COLO668 (cell line): ENCODE data around the gene IRAG1.
A peak's percentile ranks its signal among the peaks of the same experiment; 100 is the strongest.

ENCODE experiments used
- DNase-seq: peaks from one replicate; lab custom pipeline; 2025; ENCODE audit not compliant: unreplicated experiment; lab: John Stamatoyannopoulos, UW

Gene IRAG1, protein sequence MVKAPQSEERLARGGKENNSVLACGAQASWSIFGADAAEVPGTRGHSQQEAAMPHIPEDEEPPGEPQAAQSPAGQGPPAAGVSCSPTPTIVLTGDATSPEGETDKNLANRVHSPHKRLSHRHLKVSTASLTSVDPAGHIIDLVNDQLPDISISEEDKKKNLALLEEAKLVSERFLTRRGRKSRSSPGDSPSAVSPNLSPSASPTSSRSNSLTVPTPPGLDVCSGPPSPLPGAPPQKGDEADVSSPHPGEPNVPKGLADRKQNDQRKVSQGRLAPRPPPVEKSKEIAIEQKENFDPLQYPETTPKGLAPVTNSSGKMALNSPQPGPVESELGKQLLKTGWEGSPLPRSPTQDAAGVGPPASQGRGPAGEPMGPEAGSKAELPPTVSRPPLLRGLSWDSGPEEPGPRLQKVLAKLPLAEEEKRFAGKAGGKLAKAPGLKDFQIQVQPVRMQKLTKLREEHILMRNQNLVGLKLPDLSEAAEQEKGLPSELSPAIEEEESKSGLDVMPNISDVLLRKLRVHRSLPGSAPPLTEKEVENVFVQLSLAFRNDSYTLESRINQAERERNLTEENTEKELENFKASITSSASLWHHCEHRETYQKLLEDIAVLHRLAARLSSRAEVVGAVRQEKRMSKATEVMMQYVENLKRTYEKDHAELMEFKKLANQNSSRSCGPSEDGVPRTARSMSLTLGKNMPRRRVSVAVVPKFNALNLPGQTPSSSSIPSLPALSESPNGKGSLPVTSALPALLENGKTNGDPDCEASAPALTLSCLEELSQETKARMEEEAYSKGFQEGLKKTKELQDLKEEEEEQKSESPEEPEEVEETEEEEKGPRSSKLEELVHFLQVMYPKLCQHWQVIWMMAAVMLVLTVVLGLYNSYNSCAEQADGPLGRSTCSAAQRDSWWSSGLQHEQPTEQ

GRCh38 chr11:10693509-10694081, at the start of gene IRAG1:
TSS of gene IRAG1 (minus strand) at chr11:10693755. CDS start at chr11:10693602, 153 bp downstream.
- no peak for DNase-seq

GRCh38 chr11:10742460-10743208, 49.1 kb upstream of the IRAG1 start:
- DNase-seq: no peak

DNA sequence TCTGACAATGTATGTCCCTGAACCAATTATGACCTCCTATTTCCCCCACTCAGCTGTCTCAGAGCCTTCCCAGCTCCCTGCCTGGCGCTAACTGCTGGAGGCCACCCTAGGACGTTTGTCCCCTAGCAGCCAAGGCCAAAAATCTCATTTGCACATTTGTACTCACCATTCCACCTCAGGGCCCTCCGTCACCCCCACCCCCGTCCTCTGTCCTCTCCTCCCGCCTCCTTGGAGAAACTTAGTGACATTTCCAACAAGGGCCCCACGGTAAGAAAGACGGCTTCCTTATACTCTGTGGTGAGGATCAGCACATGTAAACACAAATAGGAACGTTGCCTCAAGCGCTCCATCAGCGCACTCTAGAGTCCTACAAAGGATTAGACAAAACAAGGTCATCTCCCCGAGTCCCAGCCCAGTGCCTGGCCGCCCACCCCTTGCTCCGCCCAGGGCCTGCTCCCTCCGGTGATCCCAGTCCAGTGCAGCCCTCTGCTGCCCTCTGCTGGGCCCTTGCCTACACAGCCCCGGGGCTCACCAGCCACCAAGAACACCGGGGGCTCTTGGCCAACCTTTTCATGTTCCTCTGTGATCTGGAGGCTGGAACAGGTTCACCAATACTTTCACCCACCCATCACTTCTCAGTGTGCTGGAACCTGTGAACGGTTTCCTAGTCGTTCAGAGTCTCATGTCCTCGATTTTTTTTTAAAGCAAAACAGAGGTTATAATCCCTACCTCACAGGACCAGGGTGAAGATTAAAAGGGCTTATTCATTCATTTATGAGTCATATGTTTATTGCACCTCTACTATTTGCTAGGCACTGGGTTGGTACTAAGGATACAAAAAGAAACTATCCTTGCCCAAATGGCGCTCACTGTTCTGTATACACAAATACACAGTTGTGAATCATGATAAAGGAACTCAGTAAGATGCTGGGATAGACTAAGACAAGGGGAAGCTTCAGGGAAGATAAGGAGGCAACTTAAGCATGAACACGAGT, 42.2 kb upstream of the IRAG1 start:
- peak; percentile 79 for DNase-seq

DNA sequence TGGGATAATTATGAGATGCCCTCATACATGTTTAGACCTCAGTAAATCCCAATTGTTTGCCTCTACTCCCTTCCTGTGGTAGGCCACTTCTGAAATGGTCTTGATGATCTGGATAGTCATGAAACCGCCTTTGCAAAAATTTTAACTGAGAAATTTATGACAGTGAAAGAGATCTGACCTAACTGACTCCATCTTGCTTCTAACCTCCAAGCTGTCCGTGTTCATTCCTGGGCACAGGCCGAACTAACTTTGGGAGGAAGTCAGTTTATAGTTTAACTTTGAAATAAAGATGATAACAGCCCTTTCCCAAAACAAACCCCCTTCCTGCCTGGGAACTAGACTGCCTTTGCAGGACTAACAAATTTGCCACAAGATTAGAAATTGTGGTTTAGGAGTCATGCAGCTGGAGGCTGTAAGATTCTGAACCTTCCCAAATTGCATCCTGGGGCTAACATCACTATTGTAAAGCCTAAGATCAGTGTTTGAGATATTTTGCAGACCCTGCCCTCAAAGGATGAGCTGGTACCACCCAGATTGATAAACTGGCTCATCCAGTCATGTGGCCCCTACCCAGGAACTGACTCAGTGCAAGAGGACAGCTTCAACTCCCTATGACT, 37.6 kb upstream of the IRAG1 start:
- DNase-seq: no peak

DNA sequence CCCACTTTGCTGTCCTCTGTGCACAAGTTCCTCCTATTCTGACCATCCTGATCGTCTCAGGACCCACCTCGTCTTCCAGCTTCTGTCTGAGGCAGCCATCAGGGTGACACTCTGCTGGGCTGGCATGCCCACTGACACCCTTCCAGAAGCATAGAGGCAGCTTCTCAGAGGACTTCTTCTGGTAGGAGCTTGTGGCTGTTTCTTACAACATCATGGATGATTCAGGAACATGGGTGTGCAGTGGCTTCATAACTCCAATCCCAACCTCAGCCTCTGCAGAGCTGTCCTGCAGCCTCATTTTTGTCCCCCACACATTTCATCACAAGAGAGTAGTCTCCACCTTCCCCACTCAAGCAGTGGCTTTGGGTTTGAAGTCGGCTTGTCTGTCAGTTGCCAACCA, 36.6 kb upstream of the IRAG1 start:
- DNase-seq: no peak

DNA sequence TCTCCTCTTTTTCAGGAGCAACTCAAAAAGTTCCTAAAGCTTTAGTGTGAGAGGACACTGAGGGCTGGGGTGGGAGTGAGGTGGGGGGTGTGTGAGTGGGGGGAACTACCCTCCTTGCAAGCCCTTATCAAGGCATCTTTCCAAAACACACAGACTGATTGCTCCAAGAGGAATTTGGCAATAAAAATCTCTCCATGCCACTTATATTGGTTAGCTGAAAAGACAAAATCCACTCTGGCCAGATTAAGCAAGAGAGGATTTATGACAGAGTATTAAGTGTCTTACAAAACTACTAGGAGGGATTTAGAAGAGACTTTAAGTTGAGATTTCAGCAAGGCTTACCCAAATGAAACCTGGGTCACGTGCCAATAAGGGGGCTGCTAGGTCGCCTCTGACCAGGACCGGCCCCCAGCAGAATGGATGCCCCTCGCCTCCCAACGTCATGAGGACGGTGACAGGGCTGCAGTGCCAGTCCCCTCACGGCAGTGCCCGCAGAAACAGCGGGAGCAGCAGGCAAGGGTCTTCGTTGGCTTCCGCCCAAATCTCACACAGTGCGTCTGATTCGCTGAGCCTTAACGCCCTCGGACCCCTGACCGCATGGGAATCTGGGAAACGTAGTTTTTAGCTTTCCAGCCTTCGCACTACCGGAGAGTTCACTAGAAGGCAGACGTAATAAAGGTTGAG, 35.4 kb upstream of the IRAG1 start:
- no peak for DNase-seq

GRCh38 chr11:10728154-10728553, 34.6 kb upstream of the IRAG1 start:
- no peak for DNase-seq

- no peak for DNase-seq
Measured at GRCh38 chr11:10727146-10727851, 33.7 kb upstream of the IRAG1 start.

GRCh38 chr11:10725907-10726253, 32.3 kb upstream of the IRAG1 start:
- no peak for DNase-seq

DNA sequence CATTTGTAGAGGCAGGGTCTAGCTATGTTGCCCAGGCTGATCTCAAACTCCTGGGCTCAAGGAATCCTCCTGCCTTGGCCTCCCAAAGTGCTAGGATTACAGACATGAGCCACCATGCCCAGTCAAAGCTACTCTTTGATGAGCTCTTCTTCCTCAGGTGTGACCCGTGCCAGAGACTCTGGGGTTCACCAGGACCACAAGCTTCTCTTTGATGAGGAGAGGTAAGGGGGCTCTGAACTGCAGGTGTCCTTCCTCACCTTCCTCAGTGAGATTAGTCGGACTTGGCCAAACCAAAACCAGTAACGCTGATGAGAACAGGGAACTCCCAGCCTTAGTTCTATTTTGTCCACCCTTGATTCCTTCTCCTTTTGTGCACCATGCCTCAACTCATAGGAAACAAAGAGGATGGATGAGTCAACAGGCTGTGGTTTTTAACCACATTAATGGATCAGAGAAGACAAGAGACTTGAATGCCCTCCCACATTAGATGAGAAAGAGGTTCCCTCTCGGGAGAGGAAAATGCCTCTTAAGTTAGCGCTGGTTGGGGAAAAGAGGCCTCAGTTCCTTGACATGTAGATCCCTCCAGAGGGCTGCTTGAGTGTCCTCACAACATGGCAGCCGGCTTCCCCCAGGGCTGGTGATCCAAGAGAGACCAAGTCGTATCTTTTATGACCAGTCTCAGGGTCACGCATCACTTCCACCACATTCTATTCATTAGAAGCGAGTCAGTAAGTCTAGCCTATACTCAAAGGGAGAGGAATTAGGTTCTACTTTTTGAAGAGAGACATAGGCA, 31.8 kb upstream of the IRAG1 start:
- no peak for DNase-seq

DNA sequence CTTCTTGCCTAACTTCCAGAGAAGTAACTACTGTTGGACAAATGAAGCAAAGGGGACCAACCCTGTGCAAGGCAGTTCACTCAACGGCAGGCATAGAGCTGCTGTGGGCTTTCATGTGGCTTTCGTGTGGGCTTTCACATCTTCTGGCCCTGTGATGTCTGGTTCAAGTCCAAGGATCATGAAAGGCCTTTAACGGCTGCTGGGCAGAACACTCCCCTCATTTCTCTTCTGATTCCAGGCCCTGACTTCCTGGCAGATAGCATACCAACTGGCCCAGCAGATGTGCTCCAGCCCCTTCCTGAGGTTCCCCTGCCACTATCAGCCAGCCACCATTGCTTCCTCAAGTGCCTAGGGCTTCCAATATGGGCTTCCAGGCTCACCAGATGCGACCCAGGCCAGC, 28.8 kb upstream of the IRAG1 start:
- DNase-seq: no peak

DNA sequence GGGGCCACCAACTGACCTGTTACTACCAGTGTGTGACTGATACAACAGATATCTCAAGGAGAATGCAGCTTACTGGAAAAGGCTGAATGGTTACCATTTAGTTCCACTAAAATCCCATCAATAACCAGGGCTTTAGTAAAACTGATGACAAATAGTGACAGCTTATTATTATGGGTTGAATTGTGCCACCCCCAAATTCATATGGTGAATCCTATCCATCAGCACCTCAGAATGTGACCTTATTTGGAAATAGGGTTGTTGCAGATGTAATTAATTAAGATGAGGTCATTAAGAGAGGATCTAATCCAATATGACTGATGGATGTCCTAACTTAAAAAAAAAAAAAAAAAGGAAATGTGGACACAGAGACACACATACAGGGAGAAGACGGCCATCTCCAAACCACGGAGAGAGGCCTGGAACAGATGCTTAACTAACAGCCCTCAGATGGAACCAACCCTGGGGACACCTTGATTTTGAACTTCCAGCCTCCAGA, 27.4 kb upstream of the IRAG1 start:
- DNase-seq: no peak

DNA sequence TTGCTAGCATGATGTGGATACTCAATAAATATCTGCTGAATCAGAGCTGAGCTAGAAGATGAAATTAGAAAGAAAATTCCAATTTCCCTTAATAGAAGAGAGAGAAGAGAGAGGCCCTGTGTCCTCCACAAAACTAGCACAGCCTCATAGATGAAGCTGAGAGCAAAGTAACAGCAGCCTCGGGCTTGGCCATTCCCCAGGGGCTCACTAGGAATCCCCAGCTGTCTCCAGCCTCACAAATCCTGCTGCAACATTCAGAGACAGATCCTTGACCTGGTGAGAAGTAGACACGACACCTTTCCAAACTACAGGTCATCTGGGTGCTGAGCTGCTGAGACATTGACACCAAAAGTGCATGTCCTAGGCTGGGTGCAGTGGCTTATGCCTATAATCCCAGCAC, 26.1 kb upstream of the IRAG1 start:
- no peak for DNase-seq

GRCh38 chr11:10716543-10717259, 23.1 kb upstream of the IRAG1 start:
- DNase-seq: no peak

GRCh38 chr11:10716122-10716521, 22.6 kb upstream of the IRAG1 start:
- no peak for DNase-seq

GRCh38 chr11:10715571-10715970, 22.0 kb upstream of the IRAG1 start:
- no peak for DNase-seq
